GM12873 (cell line): ENCODE measurements around the gene ADCK2.

Experiments
- CTCF ChIP-seq: IDR thresholded peaks from 2 replicates; pipeline ENCODE4 v1.5.1; 2012; ENCODE audit warnings: low read depth, mild to moderate bottlenecking, moderate library complexity, low read length, control low read depth; ENCODE audit not compliant: insufficient read depth; ENCODE audit errors: missing control alignments

Gene ADCK2

GRCh38 chr7:140732416-140732815, 59.7 kb downstream of the ADCK2 start:
- no peak for TF ChIP-seq CTCF

- TF ChIP-seq CTCF = no peak
Observed at GRCh38 chr7:140734096-140734495, 61.4 kb downstream of the ADCK2 start.

GRCh38 chr7:140734729-140735128, 62.0 kb downstream of the ADCK2 start:
- no peak for TF ChIP-seq CTCF

- TF ChIP-seq CTCF = no peak
Observed at GRCh38 chr7:140738280-140738679, 65.5 kb downstream of the ADCK2 start.

- TF ChIP-seq CTCF = no peak
Observed at GRCh38 chr7:140744005-140744404, 71.3 kb downstream of the ADCK2 start.
